Pons (tissue), 1 donor: Measurements from ENCODE around the gene CCDC78.
"Not testable (repeated sequence)": the region's sequence is repeated elsewhere in the genome, so short reads cannot be mapped to it uniquely, and the experiment has no call there.

Experiments used
- DNase-seq: peaks from one replicate; pipeline ENCODE4 v3.0.0-alpha.2; 2016; ENCODE audit warnings: low spot score

Gene CCDC78

GRCh38 chr16:760545-761343 lies 34.5 kb upstream of the CCDC78 start, which contains the start of gene MSLN:
MSLN (plus strand) TSS chr16:760734; CDS start chr16:762681, 1,947 bp downstream.
- DNase-seq = no peak

- no peak for DNase-seq
These were observed 33.8 kb upstream of the CCDC78 start for GRCh38 chr16:760065-760464.

- no peak for DNase-seq
These were observed 33.1 kb upstream of the CCDC78 start for GRCh38 chr16:759110-759910.

- DNase-seq = no peak
These were observed 30.2 kb upstream of the CCDC78 start for GRCh38 chr16:756428-756827.

- DNase-seq = peak; percentile 33
These were observed 28.4 kb upstream of the CCDC78 start for GRCh38 chr16:754656-755055.

GRCh38 chr16:754121-754607 lies 27.9 kb upstream of the CCDC78 start:
- DNase-seq = not testable (repeated sequence)

- DNase-seq = no peak
These were observed 25.7 kb upstream of the CCDC78 start for GRCh38 chr16:752007-752312.

- DNase-seq = no peak
These were observed 25.1 kb upstream of the CCDC78 start for GRCh38 chr16:751152-752006.

- DNase-seq = no peak
These were observed 24.2 kb upstream of the CCDC78 start for GRCh38 chr16:750485-750884.

GRCh38 chr16:749010-749409 lies 22.8 kb upstream of the CCDC78 start:
- DNase-seq = no peak

GRCh38 chr16:747978-748746 lies 21.9 kb upstream of the CCDC78 start:
- DNase-seq = no peak

- DNase-seq = no peak
These were observed 20.4 kb upstream of the CCDC78 start for GRCh38 chr16:746637-747036.

GRCh38 chr16:745739-746138 lies 19.5 kb upstream of the CCDC78 start:
- DNase-seq = no peak

GRCh38 chr16:743794-744500 lies 17.7 kb upstream of the CCDC78 start:
- DNase-seq = no peak

- DNase-seq = not testable (repeated sequence)
These were observed 16.7 kb upstream of the CCDC78 start for GRCh38 chr16:742894-743293.

- no peak for DNase-seq
These were observed 15.9 kb upstream of the CCDC78 start for GRCh38 chr16:741986-742629.

GRCh38 chr16:740764-741505 lies 14.7 kb upstream of the CCDC78 start, which contains the start of gene CIAO3:
CIAO3 (minus strand) TSS chr16:740997; CDS start chr16:740985, 12 bp downstream.
- peak; percentile 58 for DNase-seq

GRCh38 chr16:740459-740763 lies 14.2 kb upstream of the CCDC78 start:
- DNase-seq = no peak
